Lower lobe of right lung (tissue), 2 donors: ENCODE measurements around the gene PLD1. TPM values are rescaled to one million over a fixed set of nuclear protein-coding genes. Genes with fewer than 3 reads are reported as not detected.
"Not testable (repeated sequence)": the region's sequence is repeated elsewhere in the genome, so short reads cannot be mapped to it uniquely, and the experiment has no call there.

Experiments used
- ATAC-seq, 2 donors: fragments of 200-7000 bp; cut with Tn5 transposase; one replicate each; pipeline ENCODE4 v1.9.1; 2020 to 2022; ENCODE audit warnings: mild to moderate bottlenecking in 2 of 2, moderate library complexity in 2 of 2
- DNase-seq: peaks from one replicate; pipeline ENCODE4 v3.0.0-alpha.2; 2020
- H3K27ac ChIP-seq: fragments of 200-600 bp; one replicate; pipeline ENCODE4 v1.8.0; 2022
- H3K27me3 ChIP-seq: fragments of 200-600 bp; one replicate; pipeline ENCODE4 v1.8.0; 2022; ENCODE audit warnings: low read depth
- H3K36me3 ChIP-seq: fragments of 200-600 bp; one replicate; pipeline ENCODE4 v1.8.0; 2022; ENCODE audit warnings: mild to moderate bottlenecking
- H3K4me1 ChIP-seq: fragments of 200-600 bp; one replicate; pipeline ENCODE4 v1.8.0; 2022
- H3K4me3 ChIP-seq: fragments of 200-600 bp; one replicate; pipeline ENCODE4 v1.8.0; 2022; ENCODE audit warnings: mild to moderate bottlenecking
- H3K9me3 ChIP-seq: fragments of 200-600 bp; one replicate; pipeline ENCODE4 v1.8.0; 2022
- CTCF ChIP-seq: fragments of 200-600 bp; IDR thresholded peaks from one replicate; pipeline ENCODE4 v1.8.0; 2022; ENCODE audit warnings: antibody characterized with exemption, mild to moderate bottlenecking
- intact Hi-C: fragments of 100-400 bp; cut with DNase I; formaldehyde crosslinking; loops from one replicate; pipeline ENCODE4 v1.11.0; 2022
- total RNA-seq: library from RNA; stranded (reverse); fragmentation: NEBNext Ultra II Directional; extraction: Animal tissue kit (Norgen Biotek cat#: 25700); gene quantifications from one replicate; pipeline ENCODE4 v1.2.1, GENCODE V29; 2021
- donor health status: DM: no; HTN: yes; CAD: no; lungs with severe emphysema.

PLD1 gene
- total RNA-seq, 1 donor from 2014 or later: 27.7 TPM

DNA sequence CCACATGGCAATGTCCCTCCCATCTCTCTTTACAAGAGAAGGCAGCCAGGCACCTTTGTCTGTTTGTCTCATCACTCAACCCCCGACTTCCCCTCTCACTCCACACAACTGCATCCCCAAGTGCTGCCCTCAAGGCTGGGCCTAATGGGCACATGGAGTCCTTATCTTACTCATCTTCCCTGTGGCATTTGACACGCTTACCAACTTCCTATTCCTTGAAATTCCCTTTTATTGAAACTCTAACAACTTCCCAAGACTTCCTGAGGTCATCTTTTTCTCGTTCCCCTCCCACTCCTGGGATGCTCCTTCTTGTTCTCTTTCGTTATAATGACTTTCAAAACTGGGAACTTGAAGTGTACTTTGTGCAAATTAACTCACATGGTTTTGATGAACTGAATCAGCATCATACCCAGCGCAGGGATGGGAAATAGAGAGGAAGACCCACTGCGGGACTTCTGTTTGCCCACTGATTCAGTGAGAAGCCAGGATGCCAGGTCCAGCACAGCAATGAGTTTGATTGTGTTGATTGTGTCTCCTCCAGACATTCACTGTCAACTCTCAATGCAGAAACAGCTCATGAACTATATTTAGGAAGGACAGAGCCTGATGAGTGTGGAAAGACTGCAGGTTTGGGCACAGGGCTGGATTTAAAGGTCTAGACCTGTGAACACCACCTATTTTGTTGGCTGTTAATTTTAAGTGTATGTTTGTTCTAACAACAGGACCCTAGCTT is 245.4 kb downstream of the PLD1 start:
- TF ChIP-seq CTCF: no peak
- Histone ChIP-seq H3K4me1 (peaks cover 19% of the 10 kb centered on the region), H3K9me3 (no peaks in the 10 kb centered on the region), H3K36me3 (no peaks in the 10 kb centered on the region), H3K27me3 (no peaks in the 10 kb centered on the region), H3K4me3 (no peak overlapping the region), H3K27ac (no peak overlapping the region)
- peak; percentile 49 to 63 for ATAC-seq
- intact Hi-C loops: loop anchor here (5.0 kb wide), 1 partner anchor 598 kb away; no protein-coding TSS in a partner anchor
- DNase-seq: peak; percentile 49

GRCh38 chr3:171563298-171563697 is 247.0 kb downstream of the PLD1 start:
- Histone ChIP-seq H3K27me3 (no peaks in the 10 kb centered on the region), H3K9me3 (no peaks in the 10 kb centered on the region), H3K4me1 (peaks cover 19% of the 10 kb centered on the region), H3K27ac (no peak overlapping the region), H3K36me3 (no peaks in the 10 kb centered on the region), H3K4me3 (no peak overlapping the region)
- TF ChIP-seq CTCF: no peak
- DNase-seq (no peak), ATAC-seq (no peak)
- intact Hi-C loops: no loop called here

DNA sequence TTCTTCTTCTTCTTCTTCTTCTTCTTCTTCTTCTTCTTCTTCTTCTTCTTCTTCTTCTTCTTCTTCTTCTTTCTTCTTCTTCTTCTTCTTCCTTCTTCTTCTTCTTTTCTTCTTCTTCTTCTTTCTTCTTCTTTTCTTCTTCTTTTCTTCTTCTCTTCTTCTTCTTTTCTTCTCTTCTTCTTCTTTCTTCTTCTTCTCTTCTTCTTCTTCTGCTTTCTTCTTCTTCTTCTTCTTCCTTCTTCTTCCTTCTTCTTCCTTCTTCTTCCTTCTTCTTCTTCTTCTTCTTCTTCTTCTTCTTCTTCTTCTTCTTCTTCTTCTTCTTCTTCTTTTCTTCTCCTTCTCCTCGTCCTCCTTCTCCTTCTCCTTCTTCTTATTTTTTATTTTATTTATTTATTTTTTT is 247.8 kb downstream of the PLD1 start:
- H3K36me3 ChIP-seq, H3K27me3 ChIP-seq, H3K9me3 ChIP-seq, H3K27ac ChIP-seq, H3K4me3 ChIP-seq, intact Hi-C loops, ATAC-seq, DNase-seq: not testable (repeated sequence)
- peaks cover 19% of the 10 kb centered on the region for H3K4me1 ChIP-seq

- no peaks in the 10 kb centered on the region for H3K36me3 ChIP-seq
- no peak overlapping the region for H3K4me3 ChIP-seq
- H3K27ac ChIP-seq: no peak overlapping the region
- peaks cover 19% of the 10 kb centered on the region for H3K4me1 ChIP-seq
- no peaks in the 10 kb centered on the region for H3K9me3 ChIP-seq
- intact Hi-C loops: no loop called here
- H3K27me3 ChIP-seq: no peaks in the 10 kb centered on the region
- no peak for ATAC-seq
- no peak for TF ChIP-seq CTCF
- no peak for DNase-seq
Measured at GRCh38 chr3:171561596-171562323, 248.5 kb downstream of the PLD1 start.

DNA sequence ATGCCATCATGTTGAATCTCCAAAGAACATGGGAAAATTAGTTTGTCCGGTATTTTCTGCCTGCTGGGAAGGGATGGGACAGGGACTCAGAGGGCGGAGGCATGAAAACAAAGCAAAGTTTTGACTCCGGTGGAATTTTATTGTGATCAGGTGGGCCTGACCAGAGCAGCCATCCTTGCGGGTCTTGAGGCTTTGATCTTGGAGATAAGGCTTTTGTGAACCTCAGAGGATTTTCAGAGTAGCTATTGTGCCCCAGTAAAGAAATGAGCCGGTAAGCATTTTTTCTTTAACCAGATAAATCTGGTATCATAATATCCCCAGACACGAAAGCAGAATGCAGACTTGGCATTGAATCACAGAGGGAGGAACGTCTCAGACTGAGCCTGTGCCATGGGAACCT is 250.7 kb downstream of the PLD1 start:
- Histone ChIP-seq H3K9me3 (no peaks in the 10 kb centered on the region), H3K4me3 (no peak overlapping the region), H3K27ac (no peak overlapping the region), H3K27me3 (no peaks in the 10 kb centered on the region), H3K4me1 (no peaks in the 10 kb centered on the region), H3K36me3 (no peaks in the 10 kb centered on the region)
- intact Hi-C loops: no loop called here
- no peak for TF ChIP-seq CTCF
- ATAC-seq (no peak), DNase-seq (no peak)

GRCh38 chr3:171558188-171558696 is 252.0 kb downstream of the PLD1 start:
- no peak for ATAC-seq
- Histone ChIP-seq H3K9me3 (no peaks in the 10 kb centered on the region), H3K27ac (no peak overlapping the region), H3K4me3 (no peak overlapping the region), H3K27me3 (no peaks in the 10 kb centered on the region), H3K4me1 (no peaks in the 10 kb centered on the region), H3K36me3 (no peaks in the 10 kb centered on the region)
- no peak for TF ChIP-seq CTCF
- no peak for DNase-seq
- intact Hi-C loops: no loop called here
